RWPE1 (cell line): ENCODE results near the gene SOX1.

Experiments
- CTCF ChIA-PET: fragments of 350-600 bp; sonication (Branson Sonifier 250); formaldehyde crosslinking; extraction: SDS; loops from one replicate; lab custom pipeline; 2021; lab: Yijun Ruan, JAX
- POLR2A ChIA-PET: fragments of 400-600 bp; formaldehyde crosslinking; extraction: SDS; loops from one replicate; lab custom pipeline; 2020; ENCODE audit warnings: antibody characterized with exemption; ENCODE audit not compliant: low non-redundant PET; lab: Yijun Ruan, JAX
- DNase-seq: peaks from one replicate; pipeline ENCODE4 v3.0.0; 2012; ENCODE audit warnings: low spot score
- H3K27ac ChIP-seq: fragments of 450-650 bp; 2 replicates; pipeline ENCODE4 v1.5.1; 2017
- CTCF ChIP-seq: fragments of 450-650 bp; conservative IDR thresholded peaks from 2 replicates; pipeline ENCODE4 v1.5.1; 2017; ENCODE audit warnings: low read depth, mild to moderate bottlenecking

Gene SOX1

DNA sequence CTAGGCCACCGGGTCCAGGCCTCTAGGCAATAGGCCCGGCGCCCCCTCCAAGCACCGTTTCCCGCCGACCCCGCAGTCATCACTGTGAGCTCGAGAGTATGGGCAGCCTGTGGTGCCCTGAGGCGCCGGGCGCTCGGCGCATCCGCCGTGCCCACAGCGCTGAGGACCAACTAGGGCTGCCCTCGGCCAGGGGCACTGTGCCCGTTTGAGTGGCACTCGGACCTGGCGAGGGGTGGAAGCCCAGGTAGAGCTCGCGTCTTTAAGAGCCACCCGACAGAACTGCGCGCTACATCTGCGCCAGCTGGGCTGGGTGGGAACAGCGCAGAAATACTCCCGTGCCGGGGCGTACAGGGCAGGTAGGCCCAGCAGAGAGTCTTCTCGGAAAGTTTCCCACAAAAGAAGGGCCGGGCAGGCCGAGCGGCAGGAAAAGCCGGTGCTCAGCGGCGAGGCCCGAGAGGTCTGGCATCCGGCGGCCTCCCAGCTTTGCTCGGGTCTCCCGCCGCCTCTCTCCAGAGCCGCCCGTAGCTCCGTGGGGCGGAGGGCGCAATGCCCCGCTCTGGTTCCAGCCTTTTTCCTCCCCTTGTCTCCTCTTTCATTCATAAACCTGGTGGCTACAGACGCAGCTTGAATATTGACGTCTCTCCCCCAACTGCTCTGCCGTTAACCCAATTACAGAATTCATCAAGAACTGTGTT lies 5.4 kb upstream of the SOX1 start:
- H3K27ac ChIP-seq = no peak overlapping the region
- TF ChIP-seq CTCF = no peak
- POLR2A ChIA-PET = no interaction called here
- no peak for DNase-seq
- CTCF ChIA-PET = no interaction called here

DNA sequence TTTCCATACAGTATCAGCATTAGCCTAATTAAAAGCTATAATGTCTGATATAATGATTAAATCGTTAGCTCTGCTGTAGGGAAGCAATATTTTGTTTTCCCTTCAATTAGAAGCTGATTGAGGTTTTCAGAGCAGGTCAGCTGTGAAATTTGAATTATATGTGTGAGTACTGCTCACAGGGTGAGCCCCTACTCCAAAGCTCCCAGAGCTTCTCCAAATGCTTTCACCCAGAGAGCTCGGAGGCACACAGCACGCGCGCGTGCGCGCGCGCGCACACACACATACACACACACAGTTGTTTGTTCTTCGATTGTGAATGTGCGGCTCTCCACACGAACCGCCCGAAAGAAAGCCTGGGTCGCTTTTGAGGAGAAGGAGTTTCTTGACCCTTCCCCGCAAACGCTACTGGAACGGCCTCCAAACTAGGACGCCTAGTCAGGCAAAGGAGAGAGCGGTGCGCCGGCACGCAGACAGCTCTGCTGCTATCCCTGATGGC lies 4.8 kb upstream of the SOX1 start:
- H3K27ac ChIP-seq = no peak overlapping the region
- no peak for TF ChIP-seq CTCF
- ChIA-PET POLR2A (no interaction called here), CTCF (no interaction called here)
- no peak for DNase-seq

DNA sequence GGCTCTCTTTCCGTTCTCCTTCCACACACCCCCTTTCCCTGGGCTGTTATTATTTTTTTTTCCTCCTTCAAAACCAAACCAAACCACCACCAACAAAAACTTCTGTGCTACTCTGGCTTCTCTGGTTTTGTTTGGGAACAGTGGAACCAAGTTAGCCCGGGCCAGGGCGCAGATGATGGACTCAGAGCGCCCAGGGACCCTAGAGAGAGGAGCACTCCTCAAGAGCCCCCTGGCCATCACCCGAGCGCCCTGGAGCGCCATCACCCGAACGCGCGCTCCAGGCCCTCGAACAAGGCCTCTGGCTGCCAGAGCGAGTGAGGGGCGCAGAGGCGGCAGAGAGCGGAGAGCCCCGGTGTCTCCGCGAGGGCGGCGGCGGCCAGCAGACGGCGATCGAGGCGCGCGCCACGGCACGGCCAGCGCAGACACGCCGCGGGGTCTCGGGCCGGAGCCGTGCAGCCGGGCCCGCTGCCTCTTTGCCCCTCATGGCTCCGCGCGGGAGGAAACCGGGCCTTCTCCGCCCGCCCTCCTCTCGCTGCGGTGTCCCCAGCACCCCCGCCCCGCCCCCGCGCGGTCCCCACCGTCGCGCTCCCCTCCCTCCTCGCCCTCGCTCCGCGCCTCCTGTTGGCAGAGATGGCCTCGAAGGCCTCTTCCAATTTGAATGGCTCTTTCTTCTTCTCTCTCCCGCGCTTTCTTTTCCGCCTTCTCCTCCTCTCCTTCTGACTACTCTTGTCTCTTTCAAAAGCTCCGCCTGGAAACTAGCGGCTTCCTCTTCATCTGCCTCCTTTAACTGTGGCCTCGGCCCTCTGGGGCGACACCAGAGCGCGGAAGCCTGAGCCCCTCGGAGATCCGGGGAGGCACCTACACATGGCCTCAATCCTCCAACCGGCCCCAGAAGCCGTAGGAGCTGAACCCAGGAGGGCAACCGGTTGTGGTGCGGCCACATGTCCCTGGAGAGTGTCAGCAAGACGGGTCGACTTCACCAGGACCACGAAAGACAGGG lies 4.1 kb upstream of the SOX1 start:
- TF ChIP-seq CTCF = no peak
- DNase-seq = no peak
- POLR2A ChIA-PET = no interaction called here
- CTCF ChIA-PET = interaction anchor here (0.6 kb wide), 1 partner anchor 528 kb away, joined by 8 read pairs; no protein-coding TSS in a partner anchor
- H3K27ac ChIP-seq = no peak overlapping the region

- no peak for DNase-seq
- CTCF ChIA-PET = no interaction called here
- POLR2A ChIA-PET = no interaction called here
- no peak overlapping the region for H3K27ac ChIP-seq
- TF ChIP-seq CTCF = no peak
Observed at GRCh38 chr13:112063807-112064206, 3.1 kb upstream of the SOX1 start.

DNA sequence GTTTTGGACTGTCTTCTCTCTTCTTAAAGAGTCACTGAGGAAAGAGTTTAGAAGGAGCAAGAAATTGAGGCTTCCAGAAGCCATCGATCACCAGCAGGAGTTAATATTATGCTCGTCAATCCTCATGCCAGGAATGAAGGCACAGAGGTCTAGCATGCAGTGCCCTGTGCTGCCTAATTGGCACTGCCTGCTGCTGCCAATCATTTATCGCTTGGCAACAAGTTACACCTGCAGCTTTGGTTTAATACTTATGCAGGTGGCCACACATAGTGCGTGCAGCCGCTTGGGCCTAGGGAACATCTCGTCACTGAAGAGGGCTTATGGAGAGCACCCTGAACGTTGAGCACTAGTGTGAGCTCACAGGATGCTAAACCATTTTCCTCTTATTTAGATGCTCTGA lies 2.7 kb upstream of the SOX1 start:
- H3K27ac ChIP-seq = no peak overlapping the region
- no peak for TF ChIP-seq CTCF
- no peak for DNase-seq
- CTCF ChIA-PET = no interaction called here
- POLR2A ChIA-PET = no interaction called here

- POLR2A ChIA-PET = no interaction called here
- no peak for TF ChIP-seq CTCF
- CTCF ChIA-PET = no interaction called here
- H3K27ac ChIP-seq = no peak overlapping the region
- no peak for DNase-seq
Observed at GRCh38 chr13:112065521-112065866, 1.5 kb upstream of the SOX1 start.
